GM21576 (cell line): Measurements from ENCODE around the gene SP5.
"Not testable (repeated sequence)": the region's sequence is repeated elsewhere in the genome, so short reads cannot be mapped to it uniquely, and the experiment has no call there.

Experiments used
- ATAC-seq: cut with Tn5 transposase; IDR thresholded peaks from one replicate; pipeline ENCODE4 v1.9.1; 2021; ENCODE audit warnings: mild to moderate bottlenecking, moderate library complexity; ENCODE audit not compliant: unreplicated experiment

The SP5 gene

DNA sequence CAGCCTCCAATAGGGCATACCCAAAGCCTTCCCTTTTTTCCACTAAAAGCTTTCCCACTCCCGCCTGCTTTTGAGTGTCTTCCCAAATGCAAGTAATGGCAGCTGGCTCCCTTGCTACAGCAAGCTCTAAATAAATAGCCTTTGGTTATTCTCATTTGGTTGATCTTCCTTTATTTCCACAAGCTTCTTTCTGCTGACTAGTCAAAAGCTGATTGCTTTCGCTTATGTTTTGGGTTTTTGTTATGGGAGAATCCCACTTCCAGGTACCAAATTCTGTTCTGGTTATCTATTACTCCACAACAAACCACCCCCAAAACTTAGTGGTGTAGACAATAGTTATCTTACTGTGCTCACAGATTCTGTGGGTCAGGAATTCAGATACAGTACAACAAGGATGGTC, 22.3 kb downstream of the SP5 start:
- ATAC-seq, result no peak

DNA sequence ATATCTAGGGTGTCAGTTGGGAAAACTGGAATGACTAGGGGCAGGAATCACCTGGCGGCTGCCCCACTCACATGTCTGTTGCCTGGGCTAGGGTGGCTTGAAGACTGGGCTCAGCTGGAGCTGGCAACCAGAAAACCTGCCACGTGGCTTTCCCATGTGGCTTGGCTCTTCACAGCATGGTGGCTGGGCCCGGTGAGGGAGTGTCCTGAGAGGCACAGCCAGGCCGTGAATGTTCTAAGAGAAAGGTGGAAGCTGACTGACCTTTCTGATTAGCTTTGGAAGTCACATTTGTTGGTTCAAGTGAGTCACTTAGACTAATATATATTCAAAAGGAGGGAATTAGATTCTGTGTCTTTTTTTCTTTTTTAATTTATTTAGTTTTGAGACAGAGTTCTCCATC, 22.7 kb downstream of the SP5 start:
- ATAC-seq, result no peak

DNA sequence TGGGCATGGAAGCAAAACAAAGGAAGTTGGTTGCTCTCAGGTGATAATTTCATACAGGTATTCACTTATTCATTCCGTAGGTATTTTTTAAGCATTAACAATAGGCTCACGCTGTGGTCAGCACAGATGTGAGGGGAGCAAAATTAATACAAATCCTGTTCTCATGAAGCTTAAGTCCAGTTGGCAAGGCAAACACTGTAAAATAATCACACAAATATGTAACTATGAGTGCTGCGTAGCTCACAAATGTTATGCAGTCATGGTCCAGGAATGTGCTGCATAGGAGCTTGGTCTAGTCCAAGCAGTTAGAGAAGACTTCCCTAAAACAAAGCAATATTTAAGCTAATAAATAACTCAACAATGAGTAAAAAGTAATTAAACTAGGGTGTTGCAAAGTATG, 23.9 kb downstream of the SP5 start:
- ATAC-seq, result no peak

GRCh38 chr2:170739507-170740046, 24.4 kb downstream of the SP5 start:
- ATAC-seq, result no peak

DNA sequence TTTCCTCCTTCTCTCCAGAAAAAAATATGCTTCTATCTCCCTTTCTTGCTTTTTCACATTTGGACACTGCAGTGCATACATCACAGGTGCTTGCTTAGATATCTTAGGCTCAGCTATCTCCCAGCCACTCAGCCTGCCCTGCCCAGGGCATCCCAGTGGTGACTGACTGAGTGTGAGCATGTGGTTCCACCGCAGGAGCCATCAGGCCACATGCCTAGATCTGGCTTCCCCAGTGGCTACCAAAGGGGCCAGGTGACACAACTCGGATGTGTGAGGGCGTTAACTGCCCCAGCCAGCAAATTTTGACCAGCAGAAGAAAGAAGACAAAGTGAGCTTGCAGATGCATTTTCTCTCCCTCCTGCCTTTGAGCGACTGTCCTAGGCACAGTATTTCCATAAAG, 25.5 kb downstream of the SP5 start:
- no peak for ATAC-seq

GRCh38 chr2:170742000-170742399, 26.9 kb downstream of the SP5 start:
- ATAC-seq, result no peak

- ATAC-seq, result no peak
Observed at GRCh38 chr2:170742896-170743529, 27.9 kb downstream of the SP5 start.

DNA sequence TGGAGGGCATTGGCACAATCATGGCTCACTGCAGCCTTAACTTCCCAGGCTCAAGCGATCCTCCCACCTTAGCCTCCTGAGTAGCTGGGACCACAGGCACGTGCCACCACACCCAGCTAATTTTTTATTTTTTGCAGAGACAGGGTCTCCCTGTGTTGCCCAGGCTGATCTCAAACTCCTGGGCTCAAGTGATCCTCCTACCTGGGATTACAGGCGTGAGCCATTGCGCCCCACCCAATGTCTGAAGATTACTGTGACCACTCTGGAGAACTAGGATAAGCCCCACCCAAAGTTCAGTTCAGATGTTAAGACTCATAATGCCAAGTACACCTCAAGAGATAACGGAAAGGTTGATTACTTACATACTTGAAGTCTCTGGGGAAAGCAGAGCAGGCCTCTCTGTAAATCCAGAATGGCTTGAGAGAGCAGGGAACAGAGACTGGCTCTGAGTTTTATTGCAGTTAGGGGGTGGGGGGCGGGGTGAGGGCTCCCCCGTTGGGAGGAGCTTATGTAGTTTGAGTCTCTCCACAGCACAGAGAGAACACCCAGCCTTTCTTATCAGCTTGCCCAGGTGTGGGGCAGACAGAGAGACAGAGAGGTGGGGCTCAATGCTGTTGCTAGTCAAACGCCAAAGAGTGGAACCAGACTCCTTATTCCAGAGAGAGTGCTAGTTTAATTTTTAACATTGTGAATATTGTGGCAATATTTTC, 28.5 kb downstream of the SP5 start:
- ATAC-seq, result no peak

DNA sequence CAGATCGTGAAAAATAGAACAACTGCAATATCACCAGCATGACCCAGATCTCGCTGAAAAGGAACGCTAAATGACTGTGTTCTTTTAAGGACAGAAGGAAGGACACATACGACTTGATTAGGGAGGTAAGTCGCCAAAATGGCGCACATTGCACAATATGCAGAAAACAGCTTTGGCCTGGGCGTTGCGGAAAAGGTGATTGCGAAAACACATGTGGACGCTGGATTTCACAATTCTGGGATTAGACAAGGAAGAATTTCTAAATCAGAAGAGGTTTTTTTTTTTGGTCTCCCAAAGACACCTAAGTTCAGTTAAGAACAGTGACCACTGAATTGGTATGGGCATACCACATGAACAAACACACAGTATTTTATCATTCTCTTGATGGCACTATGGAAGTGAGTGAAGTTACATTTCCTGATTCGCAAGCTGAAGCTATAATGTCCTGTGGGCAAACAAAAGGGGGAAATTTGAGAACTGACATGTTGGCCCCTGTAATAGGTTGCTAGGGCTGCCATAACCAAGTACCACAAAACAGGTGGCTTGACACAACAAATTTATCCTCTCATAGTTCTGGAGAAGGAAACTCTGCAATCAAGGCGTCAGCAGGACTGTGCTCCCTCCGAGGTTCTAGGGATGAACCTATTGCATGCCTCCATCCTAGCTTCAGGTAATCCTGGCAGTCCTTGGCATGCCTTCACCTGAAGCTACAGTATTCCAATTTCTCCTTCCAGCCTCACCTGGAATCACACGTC, 29.3 kb downstream of the SP5 start:
- no peak for ATAC-seq

- no peak for ATAC-seq
Observed at GRCh38 chr2:170745305-170745704, 30.2 kb downstream of the SP5 start.

- no peak for ATAC-seq
Observed at GRCh38 chr2:170747921-170748320, 32.8 kb downstream of the SP5 start.

GRCh38 chr2:170751555-170751954, 36.4 kb downstream of the SP5 start:
- ATAC-seq, result not testable (repeated sequence)

DNA sequence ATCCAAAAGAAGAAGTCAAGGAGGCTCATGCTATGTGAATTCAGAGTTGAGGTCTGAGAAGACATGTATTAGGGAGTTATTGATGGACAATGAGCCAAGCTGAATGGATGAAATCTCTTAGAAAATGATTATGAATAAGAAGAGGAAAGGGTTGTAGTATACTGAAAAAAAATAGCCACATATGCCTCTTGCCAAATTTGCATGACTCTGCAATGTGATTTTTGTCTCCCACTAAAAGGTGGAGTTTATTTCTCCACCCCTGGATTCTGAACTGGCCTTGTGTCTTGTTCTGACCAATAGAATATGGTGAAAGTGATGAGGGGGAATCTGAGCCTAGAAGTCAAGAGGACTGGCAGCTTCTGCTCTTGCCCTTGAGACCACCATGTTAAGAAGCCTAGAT, 46.4 kb downstream of the SP5 start:
- no peak for ATAC-seq

- no peak for ATAC-seq
Observed at GRCh38 chr2:170762760-170763159, 47.6 kb downstream of the SP5 start.

GRCh38 chr2:170763232-170763631, 48.1 kb downstream of the SP5 start:
- no peak for ATAC-seq

GRCh38 chr2:170764880-170765261, 49.7 kb downstream of the SP5 start:
- no peak for ATAC-seq

GRCh38 chr2:170766693-170767092, 51.6 kb downstream of the SP5 start:
- ATAC-seq, result no peak
